Stimulated activated CD4-positive, alpha-beta T cell treated with anti-CD3 and anti-CD28 coated beads, Interleukin-12 subunit alpha, Interleukin-12 subunit beta, amount 100 ng/mL, for 4 hours (primary cell): ENCODE data around the gene GRIN1.
A peak's percentile ranks its signal among the peaks of the same experiment; 100 is the strongest.
"Not testable (repeated sequence)": the region's sequence is repeated elsewhere in the genome, so short reads cannot be mapped to it uniquely, and the experiment has no call there.

ENCODE experiments used
- DNase-seq: peaks from one replicate; pipeline ENCODE4 v3.0.0-alpha.2; 2020

GRIN1 gene

DNA sequence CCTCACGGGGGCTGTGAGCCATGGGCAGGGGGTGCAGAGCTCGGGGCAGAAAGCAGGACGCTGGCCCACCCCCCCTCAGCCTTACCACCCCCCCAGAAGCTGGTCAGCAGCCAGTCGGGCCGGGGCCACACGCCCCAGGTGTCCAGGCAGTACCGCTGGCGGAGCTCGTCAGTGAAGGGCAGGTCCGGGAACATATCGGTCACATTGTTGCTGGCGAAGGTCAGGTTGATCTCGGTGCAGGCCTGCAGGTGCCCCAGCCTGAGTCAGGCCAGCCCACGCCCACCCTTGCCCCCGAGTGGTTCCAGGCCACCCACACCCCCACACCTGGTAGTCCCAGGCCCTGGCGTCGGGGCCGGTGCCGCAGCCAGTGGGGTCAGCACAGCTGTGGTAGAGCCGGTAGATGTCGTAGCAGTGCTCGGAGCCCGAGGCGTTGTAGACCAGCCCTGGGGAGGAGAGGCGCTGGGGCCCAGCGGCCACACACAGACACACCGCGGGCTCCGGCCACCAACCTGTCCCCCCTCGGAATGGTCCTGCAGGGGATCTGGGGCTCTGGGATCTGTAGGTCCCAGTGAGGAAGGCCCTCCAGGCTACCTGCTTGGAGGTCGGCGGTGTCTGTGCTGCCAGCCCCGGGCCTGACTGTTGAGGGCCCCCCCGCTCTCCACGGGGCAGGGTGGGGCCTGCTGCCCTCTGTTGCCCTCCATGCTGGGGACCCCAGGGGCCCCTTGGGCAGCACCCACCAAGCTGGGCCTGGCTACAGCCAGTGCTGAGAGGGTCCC lies 27.0 kb upstream of the GRIN1 start:
- no peak for DNase-seq

GRCh38 chr9:137112564-137113384 lies 26.2 kb upstream of the GRIN1 start:
- DNase-seq: no peak

- no peak for DNase-seq
Observed at GRCh38 chr9:137113385-137114159, 25.4 kb upstream of the GRIN1 start.

- no peak for DNase-seq
Observed at GRCh38 chr9:137114220-137114612, 24.7 kb upstream of the GRIN1 start.

- peak; percentile 80 for DNase-seq
Observed at GRCh38 chr9:137114613-137115393, 24.2 kb upstream of the GRIN1 start, which contains the start of gene DPP7. DPP7 (minus strand) TSS chr9:137114733; CDS start chr9:137114713, 20 bp downstream.

DNA sequence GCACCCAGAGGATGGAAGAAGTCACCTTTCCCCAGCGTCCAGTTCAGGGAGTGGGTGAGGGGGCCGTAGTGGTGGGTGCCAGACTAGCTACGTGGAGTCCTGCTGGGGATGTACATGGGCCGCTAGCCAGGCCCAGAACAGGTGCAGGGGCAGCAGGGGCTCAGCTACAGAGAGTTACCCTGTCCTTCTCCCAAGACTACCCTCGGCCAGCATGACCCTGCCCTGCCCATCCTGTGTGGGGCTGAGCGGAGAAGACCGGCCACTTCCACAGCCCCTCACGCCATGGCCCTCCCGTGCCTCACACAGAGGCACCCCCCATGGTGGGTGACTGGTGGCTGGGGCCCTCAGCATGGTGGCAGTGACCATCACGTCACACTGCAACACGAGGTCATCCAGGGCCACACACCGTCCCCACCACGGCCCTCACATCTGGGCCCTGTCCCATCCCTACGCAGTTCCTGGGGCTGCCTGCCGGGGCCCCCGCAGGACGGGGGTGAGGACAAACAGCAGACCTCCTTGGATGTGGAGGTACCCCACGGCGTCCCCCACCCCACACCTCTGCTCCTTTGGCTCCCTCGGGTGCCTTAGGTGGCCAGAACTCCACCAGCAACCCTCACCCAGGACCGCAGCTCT lies 23.4 kb upstream of the GRIN1 start:
- DNase-seq: no peak

DNA sequence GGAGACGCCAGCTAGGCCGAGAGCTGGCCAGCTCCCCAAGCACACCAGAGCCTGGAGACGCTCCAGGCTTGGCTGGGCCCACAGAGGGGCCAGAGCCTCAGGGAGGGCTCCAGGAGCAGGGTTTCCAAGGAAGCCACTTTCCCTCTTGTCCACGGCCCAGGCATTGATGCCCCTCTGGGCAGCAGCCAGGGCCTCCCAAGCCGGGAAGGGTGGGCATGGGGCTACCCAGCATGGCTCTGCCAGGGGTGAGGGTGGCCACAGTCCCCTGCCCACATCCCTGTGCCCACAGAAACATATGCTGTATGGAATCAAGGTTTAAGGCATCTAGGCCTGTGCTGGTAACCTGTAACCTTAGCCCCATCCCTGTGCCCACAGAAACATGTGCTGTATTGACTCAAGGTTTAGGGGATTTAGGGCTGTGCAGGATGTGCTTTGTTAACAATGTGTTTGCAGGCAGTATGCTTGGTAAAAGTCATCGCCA lies 22.9 kb upstream of the GRIN1 start:
- DNase-seq: no peak

GRCh38 chr9:137116728-137117127 lies 22.2 kb upstream of the GRIN1 start:
- no peak for DNase-seq

GRCh38 chr9:137117269-137117731 lies 21.7 kb upstream of the GRIN1 start:
- DNase-seq: no peak

DNA sequence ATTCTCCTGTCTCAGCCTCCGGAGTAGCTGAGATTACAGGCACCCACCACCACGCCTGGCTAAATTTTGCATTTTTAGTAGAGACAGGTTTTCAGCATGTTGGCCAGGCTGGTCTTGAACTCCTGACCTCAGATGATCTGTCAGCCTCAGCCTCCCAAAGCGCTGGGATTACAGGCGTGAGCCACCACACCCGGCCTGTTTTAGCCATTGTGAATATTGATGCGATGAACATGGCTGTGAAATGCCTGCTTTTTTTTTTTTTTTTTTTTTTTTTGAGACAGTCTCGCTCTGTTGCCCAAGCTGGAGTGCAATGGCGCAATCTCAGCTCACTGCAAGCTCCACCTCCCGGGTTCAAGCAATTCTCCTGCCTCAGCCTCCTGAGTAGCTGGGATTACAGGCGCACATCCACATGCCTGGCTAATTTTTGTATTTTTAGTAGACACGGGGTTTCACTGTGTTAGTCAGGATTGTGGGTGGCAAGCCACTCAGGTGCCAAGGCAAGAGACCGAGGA lies 20.8 kb upstream of the GRIN1 start:
- DNase-seq: not testable (repeated sequence)

DNA sequence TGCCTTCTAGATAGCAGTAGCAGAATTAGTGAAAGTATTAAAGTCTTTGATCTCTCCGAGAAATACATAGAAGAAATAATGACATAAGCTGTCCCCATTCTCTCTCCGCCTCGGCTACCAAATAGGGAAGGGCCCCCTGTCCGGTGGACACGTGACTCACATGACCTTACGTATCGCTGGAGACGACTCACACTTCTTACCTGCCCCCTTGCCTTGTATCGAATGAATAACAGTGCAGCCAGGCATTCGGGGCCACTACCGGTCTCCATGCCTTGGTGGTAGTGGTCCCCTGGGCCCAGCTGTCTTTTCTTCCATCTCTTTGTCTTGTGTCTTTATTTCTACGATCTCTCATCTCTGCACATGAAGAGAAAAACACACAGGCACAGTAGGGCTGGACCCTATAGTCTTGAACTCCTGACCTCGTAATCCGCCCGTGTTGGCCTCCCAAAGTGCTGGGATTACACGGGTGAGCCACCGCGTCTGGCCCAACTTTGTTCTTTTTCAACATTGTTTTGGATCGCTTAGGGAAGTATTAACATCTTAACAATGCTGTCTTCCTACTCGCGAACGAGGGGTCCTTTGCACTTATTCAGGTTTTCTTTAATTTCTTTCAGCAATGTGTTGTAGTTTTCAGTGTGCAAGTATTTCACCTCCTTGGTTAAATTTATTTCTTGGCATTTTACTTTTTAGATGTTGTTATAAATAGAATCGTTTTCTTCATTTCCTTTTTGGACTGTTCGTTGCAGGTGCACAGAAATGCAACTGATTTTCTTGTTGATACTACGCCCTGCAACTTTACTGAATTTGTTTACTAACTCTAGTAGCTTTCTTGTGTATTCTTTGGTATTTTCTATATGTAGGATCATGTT lies 16.8 kb upstream of the GRIN1 start:
- not testable (repeated sequence) for DNase-seq

GRCh38 chr9:137122796-137123467 lies 16.0 kb upstream of the GRIN1 start:
- not testable (repeated sequence) for DNase-seq

DNA sequence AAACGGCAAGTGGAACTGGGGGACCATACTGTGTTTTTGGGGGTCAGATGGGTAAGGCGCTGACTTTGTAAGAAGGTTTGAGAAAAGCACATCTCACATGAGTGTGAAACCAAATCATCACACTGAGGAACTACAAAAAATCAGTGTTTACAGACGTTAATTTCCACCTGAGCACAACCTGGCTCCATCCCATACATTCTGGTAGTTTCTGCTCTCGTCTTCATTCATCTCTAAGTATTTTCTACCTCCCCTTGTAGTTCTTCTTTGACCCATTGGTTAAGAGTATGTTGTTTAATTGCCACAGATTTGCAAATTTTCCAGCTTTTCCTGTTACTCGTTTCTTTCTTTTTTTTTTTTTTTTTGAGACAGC lies 15.5 kb upstream of the GRIN1 start:
- no peak for DNase-seq

GRCh38 chr9:137123952-137124462 lies 14.9 kb upstream of the GRIN1 start:
- not testable (repeated sequence) for DNase-seq

DNA sequence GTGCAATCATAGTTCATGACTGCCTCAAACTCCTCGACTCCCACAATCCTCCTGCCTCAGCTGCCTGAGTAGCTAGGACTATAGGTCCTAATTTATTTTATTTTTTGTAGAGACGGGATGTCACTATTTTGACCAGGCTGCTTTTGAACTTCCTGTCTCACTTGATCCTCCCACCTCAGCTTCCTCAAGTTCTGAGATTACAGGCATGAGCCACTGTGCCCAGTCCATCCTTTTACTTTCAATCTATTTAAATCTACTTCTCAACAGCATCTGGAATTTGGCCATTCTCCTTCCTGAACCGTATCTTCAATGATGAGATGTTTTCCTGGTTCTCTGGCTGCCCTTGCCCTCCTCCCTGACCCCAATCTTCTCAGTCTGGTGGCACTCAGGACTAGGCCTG lies 12.2 kb upstream of the GRIN1 start:
- DNase-seq: no peak

DNA sequence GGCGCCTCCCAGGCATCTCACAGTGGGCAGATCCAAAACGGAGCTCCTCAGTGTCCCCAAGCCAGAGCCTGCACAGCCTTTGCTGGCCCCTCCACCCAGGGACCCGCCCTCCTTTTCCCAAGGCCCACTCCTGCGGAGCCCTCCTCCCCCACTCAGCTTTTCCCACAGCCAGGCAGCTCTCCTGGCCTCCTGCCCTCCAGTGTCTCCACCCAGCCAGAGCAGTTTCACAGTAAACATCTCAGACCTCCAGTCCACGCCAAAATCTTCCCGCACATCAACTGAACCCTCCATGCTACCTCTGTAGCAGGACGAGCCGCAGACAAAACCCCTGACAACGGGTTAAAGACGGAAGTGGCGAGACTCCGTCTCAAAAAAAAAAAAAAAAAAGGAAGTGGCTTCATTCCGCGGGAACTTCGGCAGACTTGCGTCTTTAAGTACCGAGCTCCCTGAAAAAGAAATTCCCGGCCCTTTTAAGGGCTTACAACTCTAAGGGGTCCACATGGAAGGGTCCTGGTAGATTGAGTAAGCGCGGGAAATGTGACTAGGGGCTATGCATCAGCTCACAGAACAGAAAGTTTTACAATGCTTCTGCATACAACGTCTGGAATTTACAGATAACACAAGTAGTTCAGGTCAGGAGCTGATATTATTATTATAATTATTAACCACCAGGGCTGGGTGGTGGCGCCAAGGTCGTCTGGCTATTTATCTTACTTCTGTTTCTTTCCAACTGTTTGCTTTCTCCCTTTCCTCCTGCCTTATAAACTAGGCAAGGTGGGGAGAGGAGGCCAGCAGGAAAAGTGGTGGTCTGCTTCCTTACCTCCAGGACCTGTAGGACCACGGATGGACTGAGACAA lies 11.4 kb upstream of the GRIN1 start:
- no peak for DNase-seq

GRCh38 chr9:137128158-137128861 lies 10.6 kb upstream of the GRIN1 start:
- no peak for DNase-seq

- DNase-seq: no peak
Observed at GRCh38 chr9:137128862-137129455, 10.0 kb upstream of the GRIN1 start.
